Peyer's patch (tissue), 4 donors: ENCODE data around the gene TAC4. TPM values are rescaled to one million over a fixed set of nuclear protein-coding genes. Genes with fewer than 3 reads are reported as not detected.
A peak's percentile ranks its signal among the peaks of the same experiment; 100 is the strongest.

Experiments used
- DNase-seq, 3 donors: peaks; one replicate each; pipeline ENCODE4 v3.0.0-alpha.2; 2017 to 2019
- H3K27ac ChIP-seq, 4 donors: fragments of 200-600 bp; sonication (generic); one replicate each; pipeline ENCODE4 v1.5.1; 2016 to 2019
- H3K27me3 ChIP-seq, 2 donors: fragments of 200-600 bp; sonication (generic); one replicate each; pipeline ENCODE4 v1.5.1; 2019
- H3K36me3 ChIP-seq, 3 donors: fragments of 200-600 bp; sonication (generic); one replicate each; pipeline ENCODE4 v1.5.1; 2016 to 2019
- H3K4me1 ChIP-seq, 4 donors: fragments of 200-600 bp; sonication (generic); one replicate each; pipeline ENCODE4 v1.5.1; 2016 to 2019
- H3K4me3 ChIP-seq, 4 donors: fragments of 200-600 bp; sonication (generic); 1 replicate in 3 of 4; 2 replicates in 1 of 4; pipeline ENCODE4 v1.5.1; 2016 to 2019; ENCODE audit warnings: mild to moderate bottlenecking in 1 of 4
- H3K9me3 ChIP-seq, 4 donors: fragments of 200-600 bp; sonication (generic); one replicate each; pipeline ENCODE4 v1.5.1; 2016 to 2019; ENCODE audit warnings: mild to moderate bottlenecking in 1 of 4
- CTCF ChIP-seq, 6 experiments: fragments of 450-650 bp in 4 of 6; fragments of 200-600 bp in 2 of 6; sonication (generic) in 1 of 6; IDR thresholded peaks; one replicate each; pipeline ENCODE4 v1.5.1; 2017 to 2019; ENCODE audit warnings: antibody characterized with exemption in 6 of 6, mild to moderate bottlenecking in 3 of 6, moderate library complexity in 1 of 6
- POLR2A ChIP-seq, 2 donors: fragments of 450-650 bp; IDR thresholded peaks; one replicate each; pipeline ENCODE4 v1.5.1; 2017; ENCODE audit warnings: antibody characterized with exemption in 2 of 2, mild to moderate bottlenecking in 2 of 2, moderate library complexity in 2 of 2
- total RNA-seq, 4 donors: library from RNA; depleted of rRNA; stranded (reverse); fragments of >200 nt; gene quantifications; one replicate each; pipeline ENCODE4 v1.1.0, GENCODE V29; 2016

TAC4 gene
- total RNA-seq, 4 donors from 2014 or later: not detected

GRCh38 chr17:49854126-49854525 lies 6.3 kb upstream of the TAC4 start:
- Histone ChIP-seq H3K4me3 (no peak overlapping the region), H3K36me3 (no peaks in the 10 kb centered on the region), H3K4me1 (peaks cover 0 to 14% (median 5%) of the 10 kb centered on the region in 4 donors), H3K9me3 (no peaks in the 10 kb centered on the region), H3K27me3 (no peaks in the 10 kb centered on the region), H3K27ac (no peak overlapping the region)
- TF ChIP-seq POLR2A (IDR thresholded peaks at IDR 0.05) (no peak), CTCF (IDR thresholded peaks at IDR 0.05) (no peak)
- DNase-seq: no peak

DNA sequence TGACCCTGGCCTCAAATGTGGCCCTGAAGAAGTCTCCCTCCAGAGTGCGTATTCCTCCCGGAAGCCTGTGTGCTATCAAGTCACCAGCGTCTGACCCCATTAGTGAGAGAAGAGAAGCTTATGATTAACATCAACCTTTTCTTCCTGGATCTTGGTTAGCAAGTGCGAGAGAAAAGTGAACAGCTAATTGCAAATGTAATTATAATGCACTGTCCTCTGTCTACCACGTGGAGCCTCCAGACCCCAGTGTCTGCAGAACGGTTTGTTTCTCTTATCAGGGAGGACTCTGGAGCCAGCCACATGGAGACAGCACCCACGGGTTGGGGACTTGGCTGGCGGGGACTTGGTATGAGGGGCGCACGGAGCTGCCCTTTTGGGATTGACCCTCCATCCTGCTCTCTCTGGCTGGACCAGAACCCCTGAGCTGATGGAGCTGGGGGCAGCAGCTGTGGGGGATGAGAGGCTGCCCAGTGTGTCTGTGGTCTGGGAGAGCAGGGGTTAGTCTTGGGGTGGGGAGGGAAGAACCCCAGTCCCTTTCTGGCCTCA lies 5.7 kb upstream of the TAC4 start:
- Histone ChIP-seq H3K4me3 (no peak overlapping the region), H3K27me3 (no peaks in the 10 kb centered on the region), H3K36me3 (no peaks in the 10 kb centered on the region), H3K9me3 (no peaks in the 10 kb centered on the region), H3K27ac (no peak overlapping the region), H3K4me1 (peaks cover 0 to 14% (median 5%) of the 10 kb centered on the region in 4 donors)
- no peak for DNase-seq
- TF ChIP-seq POLR2A (IDR thresholded peaks at IDR 0.05) (no peak), CTCF (IDR thresholded peaks at IDR 0.05) (no peak)

DNA sequence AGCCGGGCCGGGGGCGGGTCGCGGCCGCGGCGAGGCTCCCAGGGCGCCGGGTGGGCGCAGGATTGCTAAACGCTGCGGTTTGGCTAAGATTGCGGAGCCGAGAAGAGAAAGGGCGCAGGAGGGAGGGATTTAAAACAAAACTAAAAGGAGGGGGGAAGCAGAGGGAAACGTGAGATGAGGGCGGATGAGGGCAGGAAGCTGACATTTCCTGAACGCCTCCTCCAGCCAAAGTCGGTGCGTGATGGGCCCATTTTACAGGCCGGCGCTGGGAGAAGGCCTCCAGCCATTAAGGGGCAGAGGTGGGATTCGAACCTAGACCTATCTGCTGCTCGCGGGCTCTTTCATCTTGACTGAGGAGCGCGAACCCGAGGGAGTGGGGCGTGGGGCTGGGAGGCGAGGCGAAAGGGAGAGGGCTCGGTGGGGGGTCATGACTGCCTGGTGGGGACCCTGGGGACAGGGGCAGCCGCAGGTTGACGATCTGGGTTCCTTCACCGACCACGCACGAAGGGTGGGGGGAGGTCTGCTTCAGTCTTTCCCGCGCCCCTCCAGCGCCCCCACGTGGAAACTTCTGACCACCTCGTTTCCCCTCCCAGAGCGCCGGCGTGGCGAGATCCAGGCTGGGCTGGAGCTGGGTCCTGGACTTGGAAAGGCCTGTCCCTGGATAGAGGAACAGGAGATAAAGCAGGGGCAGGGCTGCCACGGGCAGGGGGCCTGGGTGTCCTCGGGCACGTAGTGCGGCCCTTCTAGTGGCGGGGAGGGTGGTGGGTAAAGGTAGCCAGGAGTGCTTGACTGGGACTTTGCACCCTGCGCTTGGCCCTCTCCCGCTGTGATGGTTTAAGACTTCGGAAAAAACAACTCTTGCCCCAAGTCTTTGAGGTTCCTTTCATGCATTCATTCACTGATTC lies 3.8 kb upstream of the TAC4 start:
- Histone ChIP-seq H3K9me3 (no peaks in the 10 kb centered on the region), H3K4me3 (peak overlapping the region; percentile 48 to 79 (median 64)), H3K27ac (peak overlapping the region in 2 of 4 donors; percentile 19 to 63), H3K36me3 (no peaks in the 10 kb centered on the region), H3K27me3 (no peaks in the 10 kb centered on the region), H3K4me1 (peaks cover 0 to 14% (median 5%) of the 10 kb centered on the region in 4 donors)
- peak; percentile 60 to 77 (median 65) for DNase-seq
- TF ChIP-seq POLR2A (IDR thresholded peaks at IDR 0.05) (no peak), CTCF (IDR thresholded peaks at IDR 0.05) (peak; percentile 33 to 69 (median 46))

GRCh38 chr17:49850772-49851386 lies 3.0 kb upstream of the TAC4 start:
- H3K27me3 ChIP-seq: no peaks in the 10 kb centered on the region
- TF ChIP-seq POLR2A (IDR thresholded peaks at IDR 0.05): no peak
- TF ChIP-seq CTCF (IDR thresholded peaks at IDR 0.05): no peak
- H3K27ac ChIP-seq: peak overlapping the region in 2 of 4 donors; percentile 19 to 63
- H3K4me1 ChIP-seq: peaks cover 0 to 19% (median 5%) of the 10 kb centered on the region in 4 donors
- no peak for DNase-seq
- no peaks in the 10 kb centered on the region for H3K36me3 ChIP-seq
- peak overlapping the region; percentile 48 to 79 (median 64) for H3K4me3 ChIP-seq
- no peaks in the 10 kb centered on the region for H3K9me3 ChIP-seq

GRCh38 chr17:49850218-49850610 lies 2.3 kb upstream of the TAC4 start:
- no peaks in the 10 kb centered on the region for H3K36me3 ChIP-seq
- H3K27ac ChIP-seq: no peak overlapping the region
- H3K4me1 ChIP-seq: peaks cover 0 to 25% (median 5%) of the 10 kb centered on the region in 4 donors
- H3K9me3 ChIP-seq: no peaks in the 10 kb centered on the region
- no peak for DNase-seq
- no peaks in the 10 kb centered on the region for H3K27me3 ChIP-seq
- no peak overlapping the region for H3K4me3 ChIP-seq
- TF ChIP-seq POLR2A (IDR thresholded peaks at IDR 0.05) (no peak), CTCF (IDR thresholded peaks at IDR 0.05) (no peak)
